ENCODE measurements around the gene CDH4.

Gene CDH4

DNA sequence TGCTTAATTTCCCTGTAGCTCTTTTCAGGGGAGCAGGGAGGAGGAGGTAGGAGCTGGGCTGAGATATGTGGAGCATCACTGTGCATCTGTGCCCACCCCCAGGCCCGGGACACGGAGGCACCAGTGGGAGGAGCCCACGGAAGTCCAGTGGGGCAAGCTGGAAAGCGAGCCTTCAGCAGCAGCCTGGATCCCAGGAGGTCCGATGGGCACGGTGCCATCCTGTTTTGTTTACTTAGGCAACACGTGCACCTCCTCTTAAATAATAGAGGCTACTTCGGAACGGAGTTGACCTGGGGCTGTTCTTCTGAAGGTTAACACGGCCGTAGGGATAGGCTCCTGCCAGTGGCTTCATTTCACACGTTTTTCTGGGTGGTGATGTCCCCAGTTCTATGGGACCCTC, 51.6 kb downstream of the CDH4 start:
- DNase-seq = no peak

DNA sequence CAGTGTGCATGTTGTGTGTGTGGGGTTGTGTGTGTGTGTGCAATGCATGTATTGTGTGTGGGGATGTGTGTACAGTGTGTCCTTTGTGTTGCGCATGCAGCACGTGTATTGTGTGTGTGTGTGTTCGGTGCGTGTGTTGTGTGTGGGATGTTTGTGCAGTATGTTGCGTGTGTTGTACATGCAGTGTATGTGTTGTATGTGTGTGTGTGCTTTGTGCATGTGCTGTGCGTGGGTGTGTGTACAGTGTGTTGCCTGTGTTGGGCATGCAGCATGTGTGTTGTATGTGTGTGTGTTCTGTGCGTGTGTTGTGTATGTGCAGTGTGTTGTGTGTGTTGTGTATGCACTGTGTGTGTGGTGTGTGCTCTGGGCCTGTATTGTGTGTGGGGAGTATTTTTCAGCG, 52.7 kb downstream of the CDH4 start:
- no peak for DNase-seq

DNA sequence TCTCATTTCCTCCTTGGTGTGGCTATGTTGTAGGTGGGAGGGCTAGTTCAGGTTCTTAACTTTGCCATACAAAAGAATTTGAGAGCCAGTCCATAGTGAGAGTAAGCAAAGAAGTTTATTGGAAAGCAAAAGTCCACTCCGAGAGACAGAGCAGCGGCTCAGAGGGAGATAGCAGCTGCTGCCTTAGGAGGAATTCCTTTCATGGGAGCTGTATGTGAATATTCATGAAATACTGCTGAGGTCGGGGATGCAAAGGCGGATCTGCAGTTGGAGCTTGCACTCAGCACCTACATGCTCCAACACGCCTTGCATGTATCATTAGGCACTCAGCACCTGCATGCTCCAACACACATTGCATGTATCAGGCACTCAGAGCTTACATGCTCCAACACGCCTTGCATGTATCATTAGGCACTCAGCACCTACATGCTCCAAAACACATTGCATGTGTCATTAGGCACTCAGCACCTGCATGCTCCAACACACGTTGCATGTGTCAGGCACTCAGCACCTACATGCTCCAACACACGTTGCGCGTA, 54.9 kb downstream of the CDH4 start:
- no peak for DNase-seq

DNA sequence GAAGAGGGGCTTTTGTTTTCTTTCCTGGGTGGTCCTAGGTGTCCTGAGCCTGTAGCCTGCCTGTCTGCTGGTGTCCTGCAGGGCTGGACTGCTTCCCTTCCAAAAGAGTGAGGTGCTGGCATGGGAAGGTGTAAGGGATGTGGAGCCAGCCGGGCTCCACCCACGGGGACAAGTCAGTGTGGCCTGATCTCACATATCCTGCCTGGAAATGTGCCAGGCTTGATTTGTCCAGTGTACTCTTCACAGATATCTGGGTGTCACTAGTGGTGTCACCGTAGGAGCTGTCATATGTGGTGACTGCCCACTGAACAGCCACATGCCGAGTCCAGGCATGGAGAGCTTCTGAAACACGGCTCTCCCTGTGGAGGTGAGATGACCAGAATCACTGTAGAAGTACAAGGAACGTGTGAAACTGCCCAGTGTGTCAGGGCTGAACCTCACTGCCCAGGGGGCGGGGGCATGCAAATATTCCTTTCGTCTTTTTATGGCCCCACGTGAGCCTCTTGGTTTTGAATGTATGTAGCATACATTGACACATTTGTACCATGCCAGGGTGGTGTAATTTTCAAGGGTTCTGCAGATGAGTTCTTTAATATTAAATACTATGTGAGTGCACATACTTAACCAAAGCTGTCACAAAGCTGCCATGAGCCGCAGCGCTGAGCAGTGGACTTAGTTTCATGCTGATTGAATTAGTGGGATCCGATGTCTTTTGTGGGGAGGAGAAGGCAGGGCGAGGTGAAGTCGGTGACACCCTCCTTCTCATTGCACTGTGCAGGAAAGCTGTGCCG, 55.8 kb downstream of the CDH4 start:
- no peak for DNase-seq

DNA sequence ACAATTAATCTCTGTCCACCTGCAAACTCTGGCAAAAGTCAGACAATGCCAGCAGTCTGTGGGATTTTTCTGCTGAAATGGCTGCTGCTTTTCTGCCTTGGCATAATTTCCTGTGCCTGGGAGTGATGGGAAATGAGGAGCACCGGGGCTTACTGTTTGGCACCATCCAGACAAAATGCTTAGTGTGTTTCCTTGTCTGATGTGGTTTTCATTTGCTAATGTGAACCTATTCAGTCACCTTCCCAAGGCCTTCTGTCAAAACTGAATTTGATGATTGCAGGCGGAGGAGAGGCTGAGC, 56.4 kb downstream of the CDH4 start:
- no peak for DNase-seq

DNA sequence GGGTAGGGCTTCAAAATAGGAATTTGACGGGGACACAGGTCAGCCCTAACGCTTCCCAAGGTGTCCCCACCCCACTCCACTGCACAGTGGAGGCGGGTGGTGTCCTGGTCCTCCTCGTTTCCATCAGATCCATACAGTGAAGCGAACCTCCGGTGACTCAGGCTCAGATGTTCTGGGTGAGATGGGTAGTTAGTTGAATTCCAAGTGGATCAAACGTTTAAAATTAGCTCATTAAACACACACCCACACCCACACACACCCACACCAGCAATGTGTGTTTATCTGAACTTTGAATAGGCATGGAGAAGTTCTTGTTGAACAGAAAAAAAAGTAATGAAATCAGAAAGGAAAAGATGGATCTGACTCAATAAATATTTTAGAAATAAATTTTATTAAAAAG, 58.9 kb downstream of the CDH4 start:
- no peak for DNase-seq

DNA sequence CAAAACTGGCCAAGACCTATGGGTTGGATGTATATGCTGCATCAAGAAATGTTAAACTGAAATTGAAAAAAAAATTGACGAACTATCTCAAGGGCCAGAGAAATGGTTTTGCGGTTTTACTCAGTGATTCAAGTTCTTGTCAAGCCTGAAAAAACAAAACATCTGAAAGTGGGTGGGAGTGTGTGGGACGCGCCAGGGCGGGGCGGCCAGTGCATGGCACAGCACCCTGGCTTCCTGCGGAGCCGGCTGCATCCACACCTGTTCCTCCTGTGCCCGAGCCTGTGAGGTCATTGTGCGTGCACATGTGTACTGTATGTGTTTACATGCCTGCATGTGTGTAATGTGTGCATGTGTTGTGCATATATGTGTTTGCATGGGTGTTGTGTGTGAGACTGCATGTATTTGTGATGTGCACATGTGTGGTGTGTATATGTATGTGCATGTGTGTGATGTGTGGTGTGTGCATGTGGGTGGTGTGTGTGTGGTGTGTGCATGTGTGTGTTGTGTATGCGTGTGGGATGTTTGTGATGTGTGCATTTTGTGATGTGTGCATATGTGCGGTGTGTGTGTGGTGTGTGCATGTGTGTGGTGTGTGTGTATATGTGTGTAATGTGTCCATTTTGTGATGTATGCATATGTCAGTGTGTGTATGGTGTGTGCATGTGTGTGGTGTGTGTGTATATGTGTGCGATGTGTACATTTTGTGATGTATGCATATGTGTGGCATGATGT, 59.8 kb downstream of the CDH4 start:
- DNase-seq = no peak

DNA sequence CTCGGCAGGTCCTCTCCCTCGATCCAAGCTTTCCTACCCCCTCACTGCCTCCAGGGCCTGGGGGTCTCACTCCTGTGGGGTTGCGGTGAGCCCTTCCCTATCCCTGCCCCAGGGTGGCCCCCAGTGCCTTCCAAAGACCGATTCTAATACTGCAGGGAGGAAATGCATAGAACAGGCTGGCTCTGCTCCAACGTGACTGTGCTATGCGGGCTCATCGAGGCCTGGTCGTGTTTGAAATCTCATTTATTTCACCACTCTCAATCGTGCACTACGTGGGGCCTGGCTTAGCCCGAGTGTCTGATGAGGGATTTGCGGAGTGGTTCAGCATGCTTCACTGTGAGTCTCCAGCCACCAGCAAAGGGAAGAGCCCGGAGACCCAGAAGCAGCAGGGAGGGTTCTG, 60.9 kb downstream of the CDH4 start:
- no peak for DNase-seq

DNA sequence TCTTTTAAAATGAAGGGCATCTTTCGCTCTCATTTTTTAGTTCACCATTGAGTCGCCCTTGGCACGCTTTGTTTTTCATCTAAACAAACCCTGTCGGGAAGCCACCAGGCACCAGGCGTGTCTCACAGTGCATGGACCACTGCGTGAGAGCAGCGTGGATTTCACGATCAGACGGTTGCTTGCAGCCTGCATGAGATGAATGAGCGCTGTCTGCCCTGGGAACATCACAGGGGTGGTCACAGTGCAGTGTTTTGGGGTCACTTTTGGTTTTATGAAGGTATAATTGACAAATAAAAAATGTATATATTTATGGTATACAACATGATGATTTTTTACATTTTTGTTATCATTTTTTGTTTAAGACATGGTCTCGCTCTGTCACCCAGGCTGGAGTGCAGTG, 61.3 kb downstream of the CDH4 start:
- no peak for DNase-seq

DNA sequence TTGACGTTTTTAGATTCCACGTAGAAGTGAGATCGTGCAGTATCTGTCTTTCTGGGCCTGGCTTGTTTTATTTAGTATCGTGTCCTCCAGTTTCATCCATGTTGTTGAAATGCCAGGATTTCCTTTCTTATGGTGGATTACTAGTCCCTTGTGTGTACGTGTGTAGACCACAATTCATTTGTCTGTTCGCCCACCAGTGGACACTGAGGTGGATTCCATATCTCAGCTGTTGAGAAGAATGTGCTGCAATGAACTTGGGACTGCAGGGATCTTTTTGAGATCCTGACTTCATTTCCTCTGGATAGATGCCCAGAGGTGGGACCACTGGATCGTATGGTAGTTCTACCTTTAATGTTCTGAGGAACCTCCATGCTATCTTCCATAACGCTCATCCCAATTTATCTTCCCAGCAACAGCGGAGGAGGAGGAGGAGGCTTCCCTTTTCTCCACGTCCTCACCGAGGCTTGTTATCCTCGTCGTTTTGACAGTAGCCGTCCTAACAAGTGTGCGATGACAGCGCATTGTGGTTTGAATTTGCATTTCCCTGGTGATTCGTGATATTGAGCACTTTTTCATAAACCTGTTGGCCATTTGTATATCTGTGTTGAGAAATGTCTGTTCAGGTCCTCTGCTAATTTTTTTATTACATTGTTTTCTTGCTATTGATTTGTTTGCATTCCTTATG, 62.4 kb downstream of the CDH4 start:
- DNase-seq = no peak

DNA sequence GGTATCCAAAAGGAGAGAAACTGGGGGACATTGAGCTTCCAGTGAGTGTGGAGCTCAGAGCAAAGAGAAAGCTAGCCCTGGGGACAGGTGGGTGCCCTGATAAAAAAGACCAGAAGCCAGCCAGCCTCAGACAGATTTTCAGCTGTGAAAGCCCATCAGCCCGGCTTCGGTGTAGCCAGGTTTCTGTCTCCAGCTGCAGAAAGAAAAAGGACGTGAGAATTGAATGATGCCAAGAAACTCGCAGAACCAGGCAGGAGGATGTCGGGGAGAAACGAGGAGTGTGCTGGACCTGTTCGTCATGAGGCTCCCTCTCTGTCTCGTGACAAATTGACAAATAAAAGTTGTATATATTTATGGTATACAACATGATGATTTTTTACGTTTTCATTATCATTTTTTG, 63.3 kb downstream of the CDH4 start:
- no peak for DNase-seq

DNA sequence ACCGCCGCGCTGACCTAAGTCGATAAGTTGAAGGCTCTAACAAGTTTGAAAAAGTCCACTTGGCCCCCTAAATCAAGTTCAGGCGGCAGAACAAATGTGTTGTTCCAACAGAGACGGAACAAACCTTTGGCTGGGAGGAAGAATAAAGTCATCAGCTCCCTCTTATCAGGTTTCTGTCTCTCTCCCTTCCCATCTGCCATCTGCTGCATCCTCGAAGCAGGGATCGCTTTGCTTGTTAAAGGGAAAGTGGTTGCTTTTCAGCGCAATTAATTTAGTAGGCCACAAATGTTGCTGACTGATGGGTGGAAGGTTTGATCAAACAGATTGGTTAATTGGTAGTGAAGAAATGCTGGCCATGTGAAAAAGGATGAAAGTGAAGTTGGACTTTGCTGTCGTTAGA, 64.3 kb downstream of the CDH4 start:
- no peak for DNase-seq

DNA sequence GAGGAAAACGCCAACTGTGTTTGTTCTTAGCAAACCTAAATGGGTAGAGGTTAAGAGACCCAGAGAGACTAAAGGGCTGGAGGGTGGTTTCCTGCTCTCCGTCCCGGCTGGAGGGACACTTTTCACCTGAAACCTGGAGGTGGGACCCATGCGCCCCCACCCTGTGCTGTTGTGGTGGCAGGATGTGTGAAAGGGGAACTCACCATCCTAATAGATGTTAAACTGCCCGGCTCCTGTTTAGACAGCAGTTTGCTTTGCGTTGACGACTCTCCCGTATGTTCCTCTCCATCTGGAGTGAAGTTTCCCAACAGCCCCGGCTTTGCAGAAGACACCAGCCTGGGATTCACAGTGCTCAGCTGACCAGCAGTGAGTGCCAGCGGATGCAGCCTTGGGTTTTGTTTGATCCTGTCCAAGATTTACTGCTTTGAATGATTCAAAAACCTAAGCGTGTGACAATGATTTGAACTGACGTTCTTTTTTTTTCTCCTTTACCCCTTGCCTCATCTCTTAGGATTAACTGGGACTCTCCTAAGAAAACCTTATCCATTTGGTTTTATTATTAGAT, 66.0 kb downstream of the CDH4 start:
- DNase-seq = no peak

DNA sequence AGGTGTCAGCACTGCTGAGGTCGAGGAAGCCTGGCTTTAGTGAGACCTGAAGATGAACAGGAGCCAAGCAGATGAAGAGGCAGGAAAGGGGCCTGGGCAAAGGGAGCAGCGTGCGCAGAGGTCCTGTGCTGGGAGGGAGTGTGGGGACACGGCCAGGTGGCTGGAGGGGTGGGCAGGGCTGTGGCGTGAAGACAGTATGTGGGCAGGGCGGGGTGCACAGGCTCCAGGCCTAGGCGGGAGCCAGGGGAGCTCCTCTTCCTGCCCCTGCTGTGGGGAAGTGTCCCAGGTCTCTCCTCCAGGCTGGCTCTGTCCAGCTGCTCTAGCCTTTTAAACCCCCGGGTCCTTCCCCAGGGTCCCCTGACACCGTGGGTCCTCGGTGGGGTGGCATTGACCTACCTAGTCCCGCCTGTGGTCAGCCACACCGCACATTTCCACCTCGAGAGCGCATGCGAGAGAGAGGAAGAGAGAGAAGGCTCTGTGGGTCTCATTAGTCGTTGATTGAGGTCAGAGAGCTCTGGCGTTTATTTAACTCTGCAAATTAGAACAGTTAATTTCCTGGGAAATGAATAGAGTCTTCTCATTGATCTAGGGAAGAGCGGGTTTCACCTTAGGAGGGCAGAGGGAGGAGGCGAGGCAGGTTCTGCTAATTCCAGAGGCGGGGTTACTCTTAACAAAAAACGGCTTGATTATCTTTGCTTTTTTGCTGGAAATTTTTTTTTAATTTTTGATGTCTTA, 68.8 kb downstream of the CDH4 start:
- no peak for DNase-seq

DNA sequence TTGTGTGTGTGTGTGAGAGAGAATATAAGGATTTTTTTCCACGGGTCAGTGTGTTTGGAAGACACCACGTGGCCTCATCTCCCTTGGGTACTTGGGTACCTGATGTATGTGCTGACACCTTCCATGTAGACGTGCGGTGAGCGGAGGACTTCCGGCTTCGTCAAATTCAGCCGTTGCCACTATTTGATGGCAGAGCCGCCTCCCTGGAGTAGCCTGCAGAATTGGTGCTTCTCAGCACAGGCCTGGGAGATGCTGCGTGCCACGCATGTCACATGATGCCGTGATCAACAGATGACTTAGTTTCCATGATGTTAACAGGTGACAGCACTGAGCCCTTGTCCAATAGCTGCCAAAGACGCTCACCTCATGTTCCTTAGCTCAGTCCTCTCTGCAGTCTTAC, 69.4 kb downstream of the CDH4 start:
- no peak for DNase-seq

DNA sequence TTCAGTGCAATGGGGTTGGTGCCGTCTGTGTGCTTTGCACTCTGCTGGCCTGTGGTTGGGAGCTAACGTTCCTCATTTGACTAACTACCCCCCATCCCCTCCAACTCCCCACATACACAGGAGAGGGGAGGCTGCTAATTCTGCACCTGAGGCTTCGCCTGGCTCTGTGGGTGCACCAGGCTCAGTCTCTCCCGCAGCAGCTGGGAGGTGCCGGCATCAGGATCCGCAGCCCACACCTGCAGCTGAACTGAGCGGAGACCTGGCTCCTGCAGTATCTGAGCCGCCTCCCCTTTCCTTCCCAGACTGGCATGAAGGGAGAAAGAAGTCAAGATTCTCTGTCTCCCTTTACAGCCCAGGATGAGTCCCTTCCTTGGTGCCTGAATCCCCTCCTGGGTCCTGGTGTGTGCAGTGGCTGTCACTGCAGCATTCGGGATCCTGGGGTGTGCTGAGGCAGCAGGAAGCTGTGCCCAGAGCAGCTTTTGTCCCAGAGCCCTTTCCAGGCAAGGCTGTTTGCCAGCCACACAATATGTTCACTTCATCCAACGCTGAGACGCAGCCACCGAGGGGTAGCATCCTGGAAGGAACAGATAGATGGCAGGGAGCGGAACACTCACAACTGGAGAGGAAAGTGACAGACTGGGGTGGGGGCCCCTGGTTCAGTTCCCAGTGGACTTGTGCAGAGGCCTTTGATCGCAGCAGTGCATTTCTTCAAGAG, 70.2 kb downstream of the CDH4 start:
- DNase-seq = no peak

DNA sequence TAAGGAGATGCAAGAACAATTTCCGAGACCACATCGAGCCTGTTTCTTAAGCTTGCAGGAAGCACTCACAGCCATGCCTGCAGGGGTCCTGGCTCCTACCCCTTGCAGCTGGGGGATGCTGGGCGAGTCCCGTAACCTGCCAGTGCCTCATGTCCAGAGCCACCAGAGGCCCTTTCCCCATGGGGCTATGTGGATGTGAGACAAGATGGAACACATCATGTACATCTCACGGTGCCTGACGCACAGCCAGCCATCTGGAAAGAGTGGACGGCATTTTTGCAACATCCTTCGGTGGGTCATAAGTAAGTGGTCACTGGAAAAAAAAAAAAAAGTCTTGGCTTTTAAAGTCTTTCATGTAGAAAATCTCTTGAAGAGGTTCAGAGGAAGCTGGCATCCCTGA, 72.8 kb downstream of the CDH4 start:
- DNase-seq = no peak

DNA sequence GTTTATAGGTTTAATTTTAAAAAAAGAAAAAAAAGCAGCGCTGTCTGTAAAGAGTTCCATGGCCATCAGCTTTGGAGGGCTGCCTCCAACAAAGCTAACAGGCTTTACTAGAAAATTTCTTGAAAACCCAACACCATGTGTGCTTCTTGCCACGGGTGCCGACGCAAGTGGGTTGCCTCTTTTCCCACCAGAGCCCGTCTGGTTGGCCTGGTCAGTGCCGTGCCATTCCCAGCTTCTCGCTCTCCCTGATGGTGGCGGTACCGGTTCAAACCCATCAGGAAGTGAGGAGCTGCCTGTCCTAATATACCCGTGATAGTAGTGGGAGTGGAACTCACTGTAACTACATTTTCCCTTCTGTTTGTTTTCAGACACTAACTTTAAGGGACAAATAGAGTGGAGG, 73.7 kb downstream of the CDH4 start:
- DNase-seq = no peak

DNA sequence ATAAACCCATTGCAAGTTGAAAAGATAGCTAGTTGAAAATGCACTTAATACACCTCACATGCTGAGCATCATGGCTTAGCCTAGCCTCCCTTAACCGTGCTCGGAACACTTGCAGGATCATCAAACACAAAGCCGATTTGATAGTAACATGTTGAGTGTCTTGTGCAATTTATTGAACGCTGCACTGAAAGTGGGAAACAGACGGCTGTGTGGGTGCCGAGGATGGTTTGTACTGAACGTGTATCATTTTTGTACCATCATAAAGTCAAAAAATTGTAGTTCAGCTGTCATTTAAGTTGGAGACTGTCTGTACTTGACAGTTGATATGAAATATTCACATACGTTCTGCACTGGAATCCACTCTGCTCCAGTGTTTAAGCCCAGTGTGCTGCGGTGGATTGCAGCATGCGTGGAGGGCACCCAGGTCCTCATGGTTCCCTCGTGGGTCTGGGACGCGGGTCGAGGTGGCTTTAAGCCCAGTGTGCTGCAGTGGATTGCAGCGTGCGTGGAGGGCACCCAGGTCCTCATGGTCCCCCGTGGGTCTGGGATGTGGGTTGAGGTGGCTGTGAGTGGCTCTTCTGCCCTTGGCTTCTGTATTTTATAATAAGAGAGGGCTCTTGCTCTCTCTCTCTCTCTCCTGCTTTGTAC, 77.0 kb downstream of the CDH4 start:
- no peak for DNase-seq

DNA sequence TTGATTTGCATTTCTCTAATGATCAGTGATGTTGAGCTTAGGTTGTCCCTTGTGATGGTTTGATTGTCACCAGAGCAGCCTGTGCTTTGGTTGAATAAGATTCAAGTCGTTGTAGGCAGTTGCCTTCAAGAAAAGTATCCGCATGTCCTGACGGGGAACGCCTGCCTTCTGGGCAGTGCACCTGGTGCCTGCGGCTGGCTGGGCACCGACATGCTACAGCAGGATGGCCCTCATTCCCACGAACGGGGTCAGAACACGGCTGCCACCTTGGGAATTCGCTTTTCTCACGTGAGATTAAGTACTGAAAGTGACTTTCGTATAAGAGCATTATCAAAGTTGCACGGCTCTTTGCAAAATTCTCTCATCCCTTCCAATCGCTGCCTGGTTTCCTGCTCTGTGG, 78.4 kb downstream of the CDH4 start:
- DNase-seq = no peak

DNA sequence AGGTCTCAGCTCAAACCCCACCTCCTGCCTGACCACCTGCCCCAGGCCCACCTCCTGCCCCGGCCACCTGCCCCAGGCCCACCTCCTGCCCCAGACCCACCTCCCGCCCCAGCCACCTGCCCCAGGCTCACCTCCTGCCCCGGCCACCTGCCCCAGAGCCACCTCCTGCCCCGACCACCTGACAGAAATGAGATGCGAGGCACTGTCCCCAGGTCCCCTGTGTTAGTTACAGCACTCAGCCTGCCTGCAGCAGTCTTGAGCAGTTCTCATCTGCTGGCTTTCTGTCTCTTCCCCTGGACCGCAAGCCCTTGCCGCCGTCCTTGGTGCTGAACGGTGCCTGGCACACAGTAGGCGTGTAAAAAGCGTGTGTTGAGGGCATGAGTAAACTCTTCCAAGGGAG, 79.5 kb downstream of the CDH4 start:
- no peak for DNase-seq
